Activated T-cell treated with anti-CD3 and anti-CD28 coated beads, Interleukin-2, amount 50 U/mL, for 24 hours (primary cell): Measurements from ENCODE around the gene ARHGAP28.

Experiments
- DNase-seq: peaks from one replicate; pipeline ENCODE4 v3.0.0-alpha.2; 2020
- H3K27ac Mint-ChIP-seq: 2 replicates; pipeline ENCODE4 v1.8.0; 2020; ENCODE audit warnings: mild to moderate bottlenecking, mixed read lengths
- H3K27me3 Mint-ChIP-seq: 2 replicates; pipeline ENCODE4 v1.8.0; 2020; ENCODE audit warnings: mixed read lengths
- H3K36me3 Mint-ChIP-seq: 2 replicates; pipeline ENCODE4 v1.8.0; 2020; ENCODE audit warnings: low read depth, mixed read lengths
- H3K4me1 Mint-ChIP-seq: 2 replicates; pipeline ENCODE4 v1.8.0; 2020; ENCODE audit warnings: low read depth, mixed read lengths
- H3K4me3 Mint-ChIP-seq: 2 replicates; pipeline ENCODE4 v1.8.0; 2020; ENCODE audit warnings: mild to moderate bottlenecking, moderate library complexity, mixed read lengths
- H3K9me3 Mint-ChIP-seq: 2 replicates; pipeline ENCODE4 v1.8.0; 2020; ENCODE audit warnings: mixed read lengths

The ARHGAP28 gene

GRCh38 chr18:6871566-6871965 is 142.1 kb downstream of the ARHGAP28 start:
- H3K27ac Mint-ChIP-seq = no peak overlapping the region
- H3K9me3 Mint-ChIP-seq = no peaks in the 10 kb centered on the region
- no peaks in the 10 kb centered on the region for H3K36me3 Mint-ChIP-seq
- no peak for DNase-seq
- no peaks in the 10 kb centered on the region for H3K4me1 Mint-ChIP-seq
- H3K4me3 Mint-ChIP-seq = no peak overlapping the region
- no peaks in the 10 kb centered on the region for H3K27me3 Mint-ChIP-seq

DNA sequence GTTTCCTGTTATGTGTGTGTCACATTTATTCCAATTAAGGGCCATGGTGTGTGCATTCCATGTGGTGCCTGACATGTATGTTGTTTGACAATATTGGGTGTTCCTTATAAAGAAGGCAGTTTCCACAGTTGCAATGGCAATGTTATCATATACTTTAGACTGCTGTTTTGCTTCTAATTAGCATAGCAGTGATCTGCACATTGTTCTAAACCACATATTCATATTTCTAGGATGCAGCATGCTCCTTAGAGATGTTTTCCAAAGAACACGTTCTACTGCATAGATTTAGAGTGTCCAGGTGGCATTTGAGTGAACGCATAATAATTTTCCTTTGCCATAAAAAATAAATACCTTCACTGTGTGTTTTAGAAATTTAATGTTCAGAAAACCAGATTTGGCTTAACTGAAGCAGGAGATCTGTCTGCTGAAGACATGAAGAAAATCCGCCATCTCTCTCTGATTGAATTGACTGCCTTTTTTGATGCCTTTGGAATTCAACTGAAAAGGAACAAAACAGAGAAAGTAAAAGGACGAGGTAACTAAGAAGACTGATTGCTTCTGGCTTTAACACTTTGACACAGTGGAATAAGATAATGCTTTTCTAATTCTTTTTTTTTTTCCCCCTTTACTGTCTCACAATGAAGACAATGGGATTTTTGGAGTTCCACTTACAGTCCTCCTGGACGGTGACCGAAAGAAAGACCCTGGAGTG is 143.7 kb downstream of the ARHGAP28 start:
- no peaks in the 10 kb centered on the region for H3K4me1 Mint-ChIP-seq
- H3K4me3 Mint-ChIP-seq = no peak overlapping the region
- no peaks in the 10 kb centered on the region for H3K36me3 Mint-ChIP-seq
- no peak for DNase-seq
- peaks cover 4% of the 10 kb centered on the region for H3K9me3 Mint-ChIP-seq
- no peak overlapping the region for H3K27ac Mint-ChIP-seq
- H3K27me3 Mint-ChIP-seq = no peaks in the 10 kb centered on the region

DNA sequence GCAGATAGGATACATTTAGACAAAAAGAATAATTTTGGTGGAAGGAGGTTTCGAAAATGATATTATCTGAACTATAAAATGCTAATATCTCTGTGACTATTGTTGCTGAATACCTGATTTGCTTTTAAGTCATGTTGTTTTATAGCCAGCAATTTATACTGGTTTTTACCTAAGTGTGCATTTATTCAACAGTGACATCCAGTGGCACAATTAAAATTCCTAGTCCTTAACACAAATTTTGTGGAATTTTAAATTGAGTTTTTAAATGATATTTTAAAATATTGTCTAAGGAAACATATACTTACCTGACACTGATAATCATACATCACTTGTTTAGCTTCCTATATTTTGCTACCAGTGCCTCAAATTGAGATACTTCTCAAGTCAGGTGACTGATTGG is 144.8 kb downstream of the ARHGAP28 start:
- Mint-ChIP-seq H3K27ac (no peak overlapping the region), H3K9me3 (peaks cover 4% of the 10 kb centered on the region), H3K4me1 (no peaks in the 10 kb centered on the region), H3K4me3 (no peak overlapping the region), H3K27me3 (no peaks in the 10 kb centered on the region), H3K36me3 (no peaks in the 10 kb centered on the region)
- DNase-seq = no peak

- no peaks in the 10 kb centered on the region for H3K36me3 Mint-ChIP-seq
- H3K27me3 Mint-ChIP-seq = no peaks in the 10 kb centered on the region
- H3K9me3 Mint-ChIP-seq = peaks cover 6% of the 10 kb centered on the region
- no peak overlapping the region for H3K4me3 Mint-ChIP-seq
- no peaks in the 10 kb centered on the region for H3K4me1 Mint-ChIP-seq
- no peak for DNase-seq
- no peak overlapping the region for H3K27ac Mint-ChIP-seq
These were observed 146.2 kb downstream of the ARHGAP28 start for GRCh38 chr18:6875749-6876148.

- Mint-ChIP-seq H3K9me3 (peaks cover 6% of the 10 kb centered on the region), H3K4me1 (no peaks in the 10 kb centered on the region)
- DNase-seq = no peak
These were observed 147.1 kb downstream of the ARHGAP28 start for GRCh38 chr18:6876641-6877041.

GRCh38 chr18:6877288-6877687 is 147.8 kb downstream of the ARHGAP28 start:
- Mint-ChIP-seq H3K4me3 (no peak overlapping the region), H3K27me3 (no peaks in the 10 kb centered on the region), H3K36me3 (no peaks in the 10 kb centered on the region), H3K4me1 (no peaks in the 10 kb centered on the region), H3K27ac (no peak overlapping the region), H3K9me3 (peaks cover 6% of the 10 kb centered on the region)
- DNase-seq = no peak

More at GRCh38 chr18:6876641-6877041, 147.1 kb downstream of the ARHGAP28 start:
- Mint-ChIP-seq H3K27me3 (no peaks in the 10 kb centered on the region), H3K27ac (no peak overlapping the region), H3K4me3 (no peak overlapping the region), H3K36me3 (no peaks in the 10 kb centered on the region)

DNA sequence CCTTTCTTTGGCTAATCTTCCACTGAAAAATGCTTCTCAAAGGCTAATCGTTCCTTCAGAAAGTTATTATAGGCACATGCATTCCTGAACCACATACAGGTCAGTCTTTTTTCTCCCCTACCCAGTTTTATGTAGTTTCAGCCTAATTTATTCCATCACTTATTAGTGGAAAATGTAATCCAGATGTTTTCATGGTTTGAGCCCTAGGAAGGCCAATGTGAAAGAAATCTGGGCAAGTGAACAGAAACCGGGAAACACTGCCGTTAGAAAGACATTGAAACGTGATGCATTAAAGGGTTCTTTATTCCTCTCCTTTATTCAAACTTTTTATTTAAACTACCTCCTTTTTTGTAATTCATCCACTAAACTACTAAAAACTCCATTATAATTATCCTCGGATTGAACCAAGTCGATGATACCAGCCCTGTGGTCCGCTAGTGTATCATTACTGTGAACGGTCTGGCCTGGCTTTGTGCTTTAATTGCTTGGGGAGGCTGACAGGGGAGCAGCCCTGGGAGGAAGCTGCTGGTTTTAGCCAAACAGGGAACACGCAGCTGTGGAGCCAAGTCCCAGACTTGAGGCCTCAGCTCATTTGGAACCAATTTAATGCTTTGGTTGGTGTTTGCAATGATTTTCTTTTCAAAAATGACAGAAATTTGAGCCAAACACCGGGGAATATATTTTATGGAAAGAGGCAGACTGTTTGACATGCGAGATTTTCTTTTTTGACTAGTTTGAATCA is 149.2 kb downstream of the ARHGAP28 start:
- H3K27me3 Mint-ChIP-seq = no peaks in the 10 kb centered on the region
- peaks cover 6% of the 10 kb centered on the region for H3K9me3 Mint-ChIP-seq
- H3K4me1 Mint-ChIP-seq = no peaks in the 10 kb centered on the region
- DNase-seq = no peak
- H3K4me3 Mint-ChIP-seq = no peak overlapping the region
- H3K36me3 Mint-ChIP-seq = no peaks in the 10 kb centered on the region
- no peak overlapping the region for H3K27ac Mint-ChIP-seq

GRCh38 chr18:6879508-6880195 is 150.1 kb downstream of the ARHGAP28 start:
- no peak overlapping the region for H3K27ac Mint-ChIP-seq
- H3K4me3 Mint-ChIP-seq = no peak overlapping the region
- peaks cover 6% of the 10 kb centered on the region for H3K9me3 Mint-ChIP-seq
- H3K36me3 Mint-ChIP-seq = no peaks in the 10 kb centered on the region
- H3K27me3 Mint-ChIP-seq = no peaks in the 10 kb centered on the region
- no peak for DNase-seq
- no peaks in the 10 kb centered on the region for H3K4me1 Mint-ChIP-seq

GRCh38 chr18:6881034-6881820 is 151.7 kb downstream of the ARHGAP28 start:
- Mint-ChIP-seq H3K4me1 (no peaks in the 10 kb centered on the region), H3K9me3 (peaks cover 6% of the 10 kb centered on the region), H3K36me3 (no peaks in the 10 kb centered on the region), H3K27me3 (no peaks in the 10 kb centered on the region), H3K27ac (no peak overlapping the region), H3K4me3 (no peak overlapping the region)
- DNase-seq = no peak

GRCh38 chr18:6882401-6882800 is 152.9 kb downstream of the ARHGAP28 start:
- no peaks in the 10 kb centered on the region for H3K27me3 Mint-ChIP-seq
- H3K27ac Mint-ChIP-seq = no peak overlapping the region
- no peak overlapping the region for H3K4me3 Mint-ChIP-seq
- peaks cover 3% of the 10 kb centered on the region for H3K9me3 Mint-ChIP-seq
- no peak for DNase-seq
- H3K4me1 Mint-ChIP-seq = no peaks in the 10 kb centered on the region
- H3K36me3 Mint-ChIP-seq = no peaks in the 10 kb centered on the region

- no peaks in the 10 kb centered on the region for H3K27me3 Mint-ChIP-seq
- H3K4me3 Mint-ChIP-seq = no peak overlapping the region
- DNase-seq = no peak
- H3K4me1 Mint-ChIP-seq = no peaks in the 10 kb centered on the region
- no peaks in the 10 kb centered on the region for H3K36me3 Mint-ChIP-seq
- no peaks in the 10 kb centered on the region for H3K9me3 Mint-ChIP-seq
- no peak overlapping the region for H3K27ac Mint-ChIP-seq
These were observed 155.5 kb downstream of the ARHGAP28 start for GRCh38 chr18:6885006-6885481.

DNA sequence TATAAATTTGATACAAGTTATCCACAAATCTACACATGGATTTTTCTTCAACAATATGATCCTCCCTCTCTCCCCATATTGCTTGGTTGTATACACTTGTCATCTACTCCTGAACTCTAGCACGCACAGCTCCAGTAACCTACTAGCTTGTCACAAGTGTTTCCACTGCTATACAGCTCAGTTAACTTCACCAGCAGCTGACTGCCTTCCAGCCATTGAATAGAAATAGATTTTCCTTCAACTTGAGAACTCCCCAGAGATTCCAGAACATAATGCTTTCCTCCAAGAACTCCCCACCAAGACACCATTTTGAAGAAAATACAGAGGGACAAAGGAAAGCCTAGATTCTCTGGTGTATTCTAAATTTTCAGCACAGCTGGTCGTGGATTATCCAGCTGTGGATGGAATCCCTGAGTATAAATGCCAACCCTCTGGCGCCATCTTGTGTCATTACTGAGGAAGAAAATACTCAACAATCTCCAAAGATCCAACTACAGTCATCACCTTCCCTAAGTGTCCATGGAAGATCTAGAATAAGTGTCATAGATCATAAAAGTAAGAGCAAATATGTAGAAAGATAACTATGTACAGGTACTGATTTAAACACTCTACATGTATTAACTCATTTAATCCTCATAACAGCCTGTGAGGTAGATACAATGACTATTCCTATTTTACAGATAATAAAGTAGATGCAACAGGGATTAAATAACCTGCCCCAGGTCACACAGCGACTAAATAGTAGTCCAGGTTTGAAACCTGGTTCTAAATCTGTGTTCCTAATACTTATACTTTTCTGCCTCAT is 156.7 kb downstream of the ARHGAP28 start:
- no peak overlapping the region for H3K27ac Mint-ChIP-seq
- DNase-seq = no peak
- H3K4me3 Mint-ChIP-seq = no peak overlapping the region
- no peaks in the 10 kb centered on the region for H3K27me3 Mint-ChIP-seq
- H3K36me3 Mint-ChIP-seq = no peaks in the 10 kb centered on the region
- no peaks in the 10 kb centered on the region for H3K9me3 Mint-ChIP-seq
- H3K4me1 Mint-ChIP-seq = no peaks in the 10 kb centered on the region

DNA sequence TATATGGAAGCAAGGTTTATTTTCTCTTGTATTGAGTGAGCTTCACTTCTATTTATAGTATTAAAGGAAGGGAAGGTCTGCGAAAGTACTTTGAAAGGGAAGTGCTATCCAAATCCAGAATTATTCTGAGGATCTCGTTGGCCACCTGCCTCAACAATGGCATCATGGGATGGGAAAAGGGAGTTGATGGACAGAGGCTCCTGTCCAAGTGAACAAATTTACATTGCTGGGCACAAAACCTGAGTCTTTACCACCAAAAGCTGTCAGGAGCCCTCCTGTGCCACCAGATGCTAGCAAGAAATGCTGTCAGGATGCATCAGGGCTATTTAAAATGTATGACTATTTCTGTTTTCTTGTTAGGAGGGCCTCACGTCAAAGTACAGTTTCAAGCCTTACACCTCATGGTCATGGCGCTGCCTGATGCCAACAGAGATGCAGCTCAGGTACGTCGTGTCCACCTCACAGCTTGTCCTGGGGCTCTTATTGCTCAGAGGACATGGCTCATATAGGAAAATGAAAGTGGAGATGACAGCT is 157.3 kb downstream of the ARHGAP28 start:
- Mint-ChIP-seq H3K4me3 (no peak overlapping the region), H3K27me3 (no peaks in the 10 kb centered on the region), H3K4me1 (no peaks in the 10 kb centered on the region), H3K27ac (no peak overlapping the region), H3K36me3 (no peaks in the 10 kb centered on the region), H3K9me3 (no peaks in the 10 kb centered on the region)
- DNase-seq = no peak
